ENCODE results near the gene HLCS. TPM values are rescaled to one million over a fixed set of nuclear protein-coding genes. Genes with fewer than 3 reads are reported as not detected.

HLCS gene
- total RNA-seq, 1 donor from 2014 or later, result 25.0 TPM

- no peaks in the 10 kb centered on the region for H4K20me1 ChIP-seq (ENCODE audit: low read depth)
- Mint-ChIP-seq H3K36me3 (no peaks in the 10 kb centered on the region), H3K4me3 (no peak overlapping the region), H3K4me1 (peaks cover 28% of the 10 kb centered on the region), H3K9me3 (no peaks in the 10 kb centered on the region), H3K27me3 (ENCODE audit: insufficient read depth, low read depth) (peaks cover 1% of the 10 kb centered on the region), H3K27ac (no peak overlapping the region)
- no peaks in the 10 kb centered on the region for H3K27me3 ChIP-seq
- no peak overlapping the region for H3K9ac ChIP-seq
- peaks cover 23% of the 10 kb centered on the region for H3K4me1 ChIP-seq
- TF ChIP-seq EZH2phosphoT487 (IDR thresholded peaks at IDR 0.05) (no peak), CTCF (IDR thresholded peaks at IDR 0.05) (no peak), EZH2 (IDR thresholded peaks at IDR 0.05) (no peak)
- H3F3A ChIP-seq (ENCODE audit: low read depth), result no peaks in the 10 kb centered on the region
- no peak overlapping the region for H3K27ac ChIP-seq
- H3K79me2 ChIP-seq (ENCODE audit: low read depth), result no peaks in the 10 kb centered on the region
- H3K4me3 ChIP-seq, result no peak overlapping the region
- no peak for DNase-seq (ENCODE audit: low spot score)
- no peaks in the 10 kb centered on the region for H3K9me3 ChIP-seq (ENCODE audit: low read depth)
- H2AFZ ChIP-seq (replicated peaks), result no peak overlapping the region
- no peaks in the 10 kb centered on the region for H3K36me3 ChIP-seq
- H3K4me2 ChIP-seq, result no peak overlapping the region
These were observed 114.2 kb downstream of the HLCS start for GRCh38 chr21:36852293-36852692.

GRCh38 chr21:36851121-36851520 lies 115.3 kb downstream of the HLCS start:
- Histone ChIP-seq H3K27ac (no peak overlapping the region), H3K36me3 (no peaks in the 10 kb centered on the region), H3K9ac (no peak overlapping the region), H3K4me3 (no peak overlapping the region), H4K20me1 (ENCODE audit: low read depth) (no peaks in the 10 kb centered on the region), H3F3A (ENCODE audit: low read depth) (peaks cover 5% of the 10 kb centered on the region), H3K4me2 (no peak overlapping the region), H3K79me2 (ENCODE audit: low read depth) (no peaks in the 10 kb centered on the region), H3K9me3 (ENCODE audit: low read depth) (no peaks in the 10 kb centered on the region), H3K27me3 (no peaks in the 10 kb centered on the region), H3K4me1 (peaks cover 35% of the 10 kb centered on the region), H2AFZ (replicated peaks) (no peak overlapping the region)
- Mint-ChIP-seq H3K27me3 (ENCODE audit: insufficient read depth, low read depth) (peaks cover 2% of the 10 kb centered on the region), H3K9me3 (no peaks in the 10 kb centered on the region), H3K4me1 (peaks cover 32% of the 10 kb centered on the region), H3K36me3 (no peaks in the 10 kb centered on the region), H3K27ac (no peak overlapping the region), H3K4me3 (no peak overlapping the region)
- TF ChIP-seq CTCF (IDR thresholded peaks at IDR 0.05) (no peak), EZH2 (IDR thresholded peaks at IDR 0.05) (no peak), EZH2phosphoT487 (IDR thresholded peaks at IDR 0.05) (no peak)
- no peak for DNase-seq (ENCODE audit: low spot score)

GRCh38 chr21:36850372-36850771 lies 116.1 kb downstream of the HLCS start:
- H3K27me3 ChIP-seq, result no peaks in the 10 kb centered on the region
- Mint-ChIP-seq H3K27ac (no peak overlapping the region), H3K4me1 (peaks cover 32% of the 10 kb centered on the region), H3K36me3 (no peaks in the 10 kb centered on the region), H3K9me3 (no peaks in the 10 kb centered on the region), H3K27me3 (ENCODE audit: insufficient read depth, low read depth) (peaks cover 2% of the 10 kb centered on the region), H3K4me3 (no peak overlapping the region)
- H3K79me2 ChIP-seq (ENCODE audit: low read depth), result no peaks in the 10 kb centered on the region
- H3K27ac ChIP-seq, result no peak overlapping the region
- no peak for DNase-seq (ENCODE audit: low spot score)
- H3K4me2 ChIP-seq, result no peak overlapping the region
- peaks cover 7% of the 10 kb centered on the region for H3F3A ChIP-seq (ENCODE audit: low read depth)
- H3K4me1 ChIP-seq, result peaks cover 36% of the 10 kb centered on the region
- H3K9me3 ChIP-seq (ENCODE audit: low read depth), result no peaks in the 10 kb centered on the region
- H2AFZ ChIP-seq (replicated peaks), result no peak overlapping the region
- no peak for TF ChIP-seq CTCF (IDR thresholded peaks at IDR 0.05)
- no peak for TF ChIP-seq EZH2phosphoT487 (IDR thresholded peaks at IDR 0.05)
- TF ChIP-seq EZH2 (IDR thresholded peaks at IDR 0.05), result no peak
- H3K9ac ChIP-seq, result no peak overlapping the region
- H4K20me1 ChIP-seq (ENCODE audit: low read depth), result no peaks in the 10 kb centered on the region
- no peak overlapping the region for H3K4me3 ChIP-seq
- no peaks in the 10 kb centered on the region for H3K36me3 ChIP-seq
